Lung microvascular endothelial cell (primary cell): ENCODE data around the gene ANGPT4. TPM values are rescaled to one million over a fixed set of nuclear protein-coding genes. Genes with fewer than 3 reads are reported as not detected.

Experiments used
- DNase-seq, 2 donors: peaks; one replicate each; pipeline versions ENCODE4 v3.0.0 to v3.0.0-alpha.2; 2010; ENCODE audit warnings: low read depth in 2 of 2
- total RNA-seq: library from RNA; depleted of rRNA; stranded (reverse); fragments of >200 nt; gene quantifications from 2 replicates; pipeline ENCODE4 v1.2.1, GENCODE V29; 2014

The ANGPT4 gene
- total RNA-seq: not detected in 2 replicates

GRCh38 chr20:916125-916799 lies at the start of gene ANGPT4:
TSS of gene ANGPT4 (minus strand) at chr20:916334. CDS start at chr20:916214, 120 bp downstream.
- no peak for DNase-seq

- DNase-seq: no peak
These were observed 47.7 kb upstream of the ANGPT4 start for GRCh38 chr20:963795-964194.

- DNase-seq: no peak
These were observed 46.5 kb upstream of the ANGPT4 start for GRCh38 chr20:962683-963082.

- DNase-seq: no peak
These were observed 46.1 kb upstream of the ANGPT4 start for GRCh38 chr20:962223-962622.

- no peak for DNase-seq
These were observed 45.6 kb upstream of the ANGPT4 start for GRCh38 chr20:961768-962167.

GRCh38 chr20:959996-960615 lies 44.0 kb upstream of the ANGPT4 start:
- DNase-seq: no peak

GRCh38 chr20:958936-959815 lies 43.0 kb upstream of the ANGPT4 start:
- no peak for DNase-seq

- no peak for DNase-seq
These were observed 41.4 kb upstream of the ANGPT4 start for GRCh38 chr20:957544-957943.

GRCh38 chr20:956330-956951 lies 40.3 kb upstream of the ANGPT4 start:
- peak; percentile 66 to 78 for DNase-seq

GRCh38 chr20:955656-956055 lies 39.5 kb upstream of the ANGPT4 start:
- DNase-seq: no peak

GRCh38 chr20:955111-955510 lies 39.0 kb upstream of the ANGPT4 start:
- DNase-seq: no peak

- DNase-seq: peak in 1 of 2 donors; percentile 18
These were observed 37.6 kb upstream of the ANGPT4 start for GRCh38 chr20:953742-954141.

GRCh38 chr20:952196-952795 lies 36.2 kb upstream of the ANGPT4 start:
- no peak for DNase-seq

- no peak for DNase-seq
These were observed 35.4 kb upstream of the ANGPT4 start for GRCh38 chr20:951384-952169.

- no peak for DNase-seq
These were observed 33.6 kb upstream of the ANGPT4 start for GRCh38 chr20:949717-950116.

- no peak for DNase-seq
These were observed 30.7 kb upstream of the ANGPT4 start for GRCh38 chr20:946826-947225.

GRCh38 chr20:945841-946240 lies 29.7 kb upstream of the ANGPT4 start:
- DNase-seq: no peak

GRCh38 chr20:944774-945410 lies 28.8 kb upstream of the ANGPT4 start:
- DNase-seq: no peak

- no peak for DNase-seq
These were observed 28.0 kb upstream of the ANGPT4 start for GRCh38 chr20:944148-944547.

GRCh38 chr20:942611-943010 lies 26.5 kb upstream of the ANGPT4 start:
- no peak for DNase-seq
